Stomach (tissue), 9 donors: ENCODE results near the gene AGPS. TPM values are rescaled to one million over a fixed set of nuclear protein-coding genes. Genes with fewer than 3 reads are reported as not detected.

Experiments
- DNase-seq, 2 donors: peaks; one replicate each; pipeline versions ENCODE4 v3.0.0 to v3.0.0-alpha.2; 2013 to 2019
- H3K27ac ChIP-seq, 5 donors: fragments of 200-600 bp in 4 of 5; sonication (generic) in 4 of 5; one replicate each; pipeline ENCODE4 v1.5.1; 2013 to 2019; ENCODE audit warnings: mild to moderate bottlenecking in 1 of 5, moderate library complexity in 1 of 5
- H3K27me3 ChIP-seq, 3 donors: fragments of 200-600 bp; sonication (generic); one replicate each; pipeline ENCODE4 v1.5.1; 2017 to 2019; ENCODE audit warnings: mixed run types in 1 of 3
- H3K36me3 ChIP-seq, 4 donors: fragments of 200-600 bp; sonication (generic); 1 replicate in 3 of 4; 2 replicates in 1 of 4; pipeline ENCODE4 v1.5.1; 2016 to 2019
- H3K4me1 ChIP-seq, 4 donors: fragments of 200-600 bp; sonication (generic); one replicate each; pipeline ENCODE4 v1.5.1; 2016 to 2019
- H3K4me3 ChIP-seq, 4 donors: fragments of 200-600 bp; sonication (generic) in 3 of 4; one replicate each; pipeline ENCODE4 v1.5.1; 2016 to 2019; ENCODE audit warnings: mild to moderate bottlenecking in 1 of 4
- H3K9me3 ChIP-seq, 4 donors: fragments of 200-600 bp; sonication (generic); one replicate each; pipeline ENCODE4 v1.5.1; 2016 to 2019
- EP300 ChIP-seq: sonication (generic); formaldehyde crosslinking; IDR thresholded peaks from one replicate; pipeline ENCODE4 v1.6.1; 2017; ENCODE audit warnings: antibody characterized with exemption
- POLR2A ChIP-seq, 4 donors: fragments of 450-650 bp; IDR thresholded peaks; one replicate each; pipeline ENCODE4 v1.6.1; 2016; ENCODE audit warnings: antibody characterized with exemption in 4 of 4, control low read depth in 2 of 4, mild to moderate bottlenecking in 1 of 4, moderate library complexity in 1 of 4
- POLR2AphosphoS5 ChIP-seq, 3 donors: sonication (generic); formaldehyde crosslinking; IDR thresholded peaks; one replicate each; pipeline ENCODE4 v1.6.1; 2016; ENCODE audit warnings: antibody characterized with exemption in 3 of 3
- WGBS, 5 donors: extraction: QIAGEN DNeasy Blood & Tissue Kit in 3 of 5; methylation state at CpG; one replicate each; pipeline versions ENCODE4 v1.1.5 to v1.1.7; 2013 to 2018; 5-methylcytosine and 5-hydroxymethylcytosine counted together
- intact Hi-C: fragments of 100-400 bp; cut with DNase I; formaldehyde crosslinking; loops from one replicate; pipeline ENCODE4 v1.15.1; 2023; ENCODE audit warnings: low total_unique reads
- polyA plus RNA-seq, 3 donors: library from polyadenylated mRNA; stranded (reverse); fragments of 200-250 nt; gene quantifications; one replicate each; pipeline ENCODE4 v1.2.3, GENCODE V29; 2013
- total RNA-seq, 5 donors: library from RNA; depleted of rRNA; stranded (reverse); fragments of >200 nt; gene quantifications; one replicate each; pipeline versions ENCODE4 v1.1.0 to v1.2.3, GENCODE V29; 2014 to 2016
- TF ChIP-seq, protein P1 (sequence below), 7 experiments: fragments of 450-650 bp in 4 of 7; fragments of 200-600 bp in 3 of 7; sonication (generic) in 3 of 7; IDR thresholded peaks; one replicate each; pipeline ENCODE4 v1.5.1; 2016 to 2019; ENCODE audit warnings: antibody characterized with exemption in 7 of 7, control low read depth in 2 of 7, mild to moderate bottlenecking in 1 of 7
- donor health status: healthy with polysubstance abuse.
- donor health status: Bipolar disorder and iron deficiency.
- donor health status: healthy.

Gene AGPS
- total and polyA plus RNA-seq, 8 donors: 4.2 to 163 (median 26.4) TPM

- TF ChIP-seq POLR2A (IDR thresholded peaks at IDR 0.05) (no peak), EP300 (no peak), POLR2AphosphoS5 (IDR thresholded peaks at IDR 0.05) (no peak)
- TF ChIP-seq, protein P1, sequence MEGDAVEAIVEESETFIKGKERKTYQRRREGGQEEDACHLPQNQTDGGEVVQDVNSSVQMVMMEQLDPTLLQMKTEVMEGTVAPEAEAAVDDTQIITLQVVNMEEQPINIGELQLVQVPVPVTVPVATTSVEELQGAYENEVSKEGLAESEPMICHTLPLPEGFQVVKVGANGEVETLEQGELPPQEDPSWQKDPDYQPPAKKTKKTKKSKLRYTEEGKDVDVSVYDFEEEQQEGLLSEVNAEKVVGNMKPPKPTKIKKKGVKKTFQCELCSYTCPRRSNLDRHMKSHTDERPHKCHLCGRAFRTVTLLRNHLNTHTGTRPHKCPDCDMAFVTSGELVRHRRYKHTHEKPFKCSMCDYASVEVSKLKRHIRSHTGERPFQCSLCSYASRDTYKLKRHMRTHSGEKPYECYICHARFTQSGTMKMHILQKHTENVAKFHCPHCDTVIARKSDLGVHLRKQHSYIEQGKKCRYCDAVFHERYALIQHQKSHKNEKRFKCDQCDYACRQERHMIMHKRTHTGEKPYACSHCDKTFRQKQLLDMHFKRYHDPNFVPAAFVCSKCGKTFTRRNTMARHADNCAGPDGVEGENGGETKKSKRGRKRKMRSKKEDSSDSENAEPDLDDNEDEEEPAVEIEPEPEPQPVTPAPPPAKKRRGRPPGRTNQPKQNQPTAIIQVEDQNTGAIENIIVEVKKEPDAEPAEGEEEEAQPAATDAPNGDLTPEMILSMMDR (IDR thresholded peaks at IDR 0.05): no peak
- 82 to 98% (median 90%) methylated on average over 1 of the region's 1 CpG for WGBS, 5 donors
- Histone ChIP-seq H3K4me1 (peaks cover 0 to 3% (median 0%) of the 10 kb centered on the region in 4 donors), H3K9me3 (peaks cover 0 to 15% (median 5%) of the 10 kb centered on the region in 4 donors), H3K27me3 (no peaks in the 10 kb centered on the region), H3K36me3 (peaks cover 0 to 34% (median 23%) of the 10 kb centered on the region in 4 donors), H3K4me3 (no peak overlapping the region), H3K27ac (no peak overlapping the region)
- DNase-seq: no peak
- intact Hi-C loops: no loop called here
Observed at GRCh38 chr2:177474998-177475397, 82.4 kb downstream of the AGPS start.

DNA sequence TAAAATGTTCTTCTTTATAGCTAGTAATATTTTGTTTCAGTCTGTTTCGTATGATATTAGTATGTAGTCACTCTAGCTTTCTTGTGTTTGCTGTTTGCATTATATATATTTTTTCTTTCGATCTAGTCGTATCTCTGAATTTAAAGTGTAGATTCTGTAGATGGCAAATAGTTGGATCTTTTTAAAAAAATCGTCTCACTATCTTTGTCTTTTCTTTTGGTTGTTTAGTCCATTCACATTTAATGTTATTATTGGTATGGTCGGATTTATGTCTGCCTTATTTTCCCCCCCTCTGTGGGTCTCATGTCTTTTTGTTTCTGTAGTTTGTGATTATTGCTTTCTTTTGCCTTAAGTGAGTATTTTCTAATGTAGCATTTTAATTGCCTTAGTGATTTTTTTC lies 84.3 kb downstream of the AGPS start:
- H3K27me3 ChIP-seq: no peaks in the 10 kb centered on the region
- H3K27ac ChIP-seq: no peak overlapping the region
- intact Hi-C loops: no loop called here
- WGBS, 5 donors: 92 to 97% (median 97%) methylated on average over 5 of the region's 5 CpGs
- H3K9me3 ChIP-seq: peaks cover 0 to 10% (median 1%) of the 10 kb centered on the region in 4 donors
- TF ChIP-seq EP300: no peak
- TF ChIP-seq POLR2AphosphoS5 (IDR thresholded peaks at IDR 0.05): no peak
- TF ChIP-seq, protein P1 (IDR thresholded peaks at IDR 0.05): no peak
- TF ChIP-seq POLR2A (IDR thresholded peaks at IDR 0.05): no peak
- peaks cover 0 to 19% (median 18%) of the 10 kb centered on the region in 4 donors for H3K36me3 ChIP-seq
- peaks cover 0 to 3% (median 0%) of the 10 kb centered on the region in 4 donors for H3K4me1 ChIP-seq
- H3K4me3 ChIP-seq: no peak overlapping the region
- DNase-seq: no peak

DNA sequence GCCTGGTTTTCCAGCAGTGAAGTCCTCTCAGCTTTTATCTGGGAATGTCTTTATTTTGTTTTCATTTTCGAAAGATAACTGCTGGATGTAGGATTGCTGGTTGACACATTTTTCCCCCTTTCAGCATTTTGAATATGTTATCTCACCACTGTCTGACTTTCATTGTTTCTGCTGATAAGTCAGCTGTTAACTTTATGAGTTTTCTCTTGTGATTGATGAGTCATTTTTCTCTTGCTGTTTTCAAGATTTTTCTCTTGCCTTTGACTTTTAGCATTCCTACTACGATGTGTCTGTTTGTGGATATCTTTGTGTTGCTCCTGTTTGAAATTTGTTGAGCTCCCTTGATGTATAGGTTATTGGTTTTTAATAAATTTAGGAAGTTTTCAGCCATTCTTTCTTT lies 85.5 kb downstream of the AGPS start:
- Histone ChIP-seq H3K4me3 (no peak overlapping the region), H3K4me1 (peaks cover 0 to 3% (median 0%) of the 10 kb centered on the region in 4 donors), H3K27me3 (no peaks in the 10 kb centered on the region), H3K36me3 (peaks cover 0 to 22% (median 11%) of the 10 kb centered on the region in 4 donors), H3K9me3 (no peaks in the 10 kb centered on the region), H3K27ac (no peak overlapping the region)
- intact Hi-C loops: no loop called here
- no peak for DNase-seq
- WGBS, 5 donors: 91 to 97% (median 94%) methylated on average over 2 of the region's 2 CpGs
- TF ChIP-seq EP300 (no peak), POLR2AphosphoS5 (IDR thresholded peaks at IDR 0.05) (no peak), POLR2A (IDR thresholded peaks at IDR 0.05) (no peak)
- TF ChIP-seq, protein P1 (IDR thresholded peaks at IDR 0.05): no peak

GRCh38 chr2:177478907-177479306 lies 86.3 kb downstream of the AGPS start:
- H3K4me3 ChIP-seq: no peak overlapping the region
- 92 to 98% (median 95%) methylated on average over 2 of the region's 2 CpGs for WGBS, 5 donors
- no peak for DNase-seq
- no peaks in the 10 kb centered on the region for H3K9me3 ChIP-seq
- H3K36me3 ChIP-seq: peaks cover 0 to 15% (median 6%) of the 10 kb centered on the region in 4 donors
- no peaks in the 10 kb centered on the region for H3K27me3 ChIP-seq
- TF ChIP-seq POLR2A (IDR thresholded peaks at IDR 0.05) (no peak), EP300 (no peak), POLR2AphosphoS5 (IDR thresholded peaks at IDR 0.05) (no peak)
- TF ChIP-seq, protein P1 (IDR thresholded peaks at IDR 0.05): no peak
- H3K27ac ChIP-seq: no peak overlapping the region
- peaks cover 0 to 3% (median 0%) of the 10 kb centered on the region in 4 donors for H3K4me1 ChIP-seq
- intact Hi-C loops: no loop called here
